Measurements from ENCODE around the gene KREMEN1.
"Not testable (repeated sequence)": the region's sequence is repeated elsewhere in the genome, so short reads cannot be mapped to it uniquely, and the experiment has no call there.

Gene KREMEN1

GRCh38 chr22:29079218-29079901 is 6.5 kb downstream of the KREMEN1 start:
- DNase-seq (ENCODE audit: low read depth): peak; percentile 47

DNA sequence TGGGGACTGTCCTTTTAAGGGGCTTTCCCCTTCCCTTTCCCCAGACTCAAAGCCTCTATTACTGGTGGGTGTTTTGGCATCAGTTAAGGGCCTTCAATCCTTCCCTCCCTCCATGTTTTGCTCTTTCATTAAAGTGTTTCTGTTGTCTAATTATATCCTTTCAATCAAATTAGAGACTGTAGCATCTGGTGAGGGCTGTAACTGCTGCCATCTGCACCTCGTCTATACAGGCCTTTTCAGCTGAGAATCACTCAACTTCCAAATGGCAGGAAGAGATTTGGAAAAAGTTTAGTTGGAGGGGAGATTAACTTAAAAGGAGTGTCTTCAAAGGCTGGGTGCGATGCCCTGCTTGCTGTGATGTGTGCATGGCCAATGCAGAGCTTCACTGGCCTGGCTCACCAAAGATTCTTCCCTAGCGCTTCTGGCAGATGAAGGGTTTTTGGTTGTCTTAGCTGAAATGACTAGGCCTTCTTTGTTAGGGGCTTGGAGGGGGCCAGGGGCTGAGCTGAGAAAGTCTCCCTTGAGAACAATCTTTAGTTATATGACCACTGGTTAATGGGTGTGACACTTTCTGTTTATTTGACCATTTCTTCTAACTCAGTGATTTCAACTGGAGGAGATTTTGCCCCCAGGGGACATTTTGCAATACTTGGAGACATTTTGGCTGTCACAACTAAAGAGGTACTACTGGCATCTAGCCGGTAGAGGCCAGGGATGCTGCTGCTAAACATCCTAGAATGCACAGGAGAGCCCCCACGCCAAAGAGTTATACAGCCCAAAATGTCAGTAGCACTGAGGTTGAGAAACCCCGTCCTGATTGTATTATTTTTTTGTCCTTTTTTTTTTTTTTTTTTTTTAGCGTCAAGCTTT is 7.5 kb downstream of the KREMEN1 start:
- DNase-seq (ENCODE audit: low read depth): peak; percentile 50

DNA sequence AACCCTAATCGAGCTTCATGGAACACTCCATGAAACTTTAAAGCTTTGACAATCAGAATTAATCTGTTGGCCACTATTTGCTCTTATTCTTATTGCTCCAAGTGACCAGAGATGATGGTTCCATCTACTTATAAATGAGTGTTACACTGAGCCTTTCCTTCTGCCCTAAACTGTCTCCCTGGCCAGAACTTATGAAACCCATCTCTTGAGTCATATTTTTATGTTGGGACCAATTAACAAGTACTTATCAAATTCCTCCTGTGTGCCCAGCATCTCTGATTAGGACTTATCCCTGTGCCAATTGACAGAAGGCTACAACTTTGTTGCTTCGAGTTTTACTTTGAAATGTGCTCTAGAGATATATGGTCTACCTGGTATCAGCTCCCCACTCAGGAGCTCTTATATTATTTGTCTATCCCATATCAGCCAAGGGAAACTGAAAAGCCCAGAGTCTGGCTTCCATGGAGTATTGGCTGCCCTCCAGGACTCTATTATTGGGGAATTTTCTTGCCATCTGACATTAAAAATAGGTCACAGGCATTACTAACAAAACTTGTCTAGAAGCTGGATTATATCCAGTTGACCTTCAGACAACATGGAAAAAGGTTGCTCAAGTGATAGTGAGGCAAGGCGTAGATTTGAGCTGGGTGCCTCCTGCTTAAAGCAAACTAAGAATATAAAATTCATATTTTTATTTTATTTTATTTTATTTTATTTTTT is 8.8 kb downstream of the KREMEN1 start:
- DNase-seq (ENCODE audit: low read depth): no peak

DNA sequence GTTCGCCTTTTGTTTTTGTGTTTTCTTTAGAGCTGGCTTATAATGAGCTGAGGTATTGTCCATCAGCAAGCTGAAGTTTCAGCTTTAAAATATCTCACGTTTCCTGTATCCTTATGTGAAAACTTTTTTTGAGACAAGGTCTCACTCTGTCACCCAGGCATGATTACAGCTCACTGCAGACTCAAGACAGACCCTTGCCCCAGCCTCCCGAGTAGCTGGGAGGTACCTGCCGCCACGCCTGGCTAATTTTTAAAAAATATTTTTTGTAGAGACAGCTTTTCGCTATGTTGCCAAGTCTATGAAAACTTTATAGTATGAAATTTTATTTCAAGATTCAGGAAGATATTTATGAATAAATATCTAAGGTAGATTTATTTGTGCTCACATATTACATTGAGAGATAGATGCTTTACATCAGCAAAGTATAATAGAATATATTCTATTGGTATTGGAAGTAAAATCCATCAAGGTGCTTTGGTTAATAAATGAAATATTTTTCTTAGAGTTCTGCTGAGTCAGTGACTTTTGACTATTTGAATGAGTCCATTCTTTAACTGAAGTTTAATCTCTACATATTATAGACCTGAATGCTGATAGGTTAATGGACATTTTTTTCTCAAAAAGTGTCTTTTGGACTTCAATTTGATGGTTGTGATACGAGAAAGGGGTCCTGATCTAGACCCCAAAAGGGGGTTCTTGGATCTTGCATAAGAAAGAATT is 10.2 kb downstream of the KREMEN1 start:
- no peak for DNase-seq (ENCODE audit: low read depth)

- DNase-seq (ENCODE audit: low read depth): not testable (repeated sequence)
These were observed 10.7 kb downstream of the KREMEN1 start for GRCh38 chr22:29083576-29083932.

- DNase-seq (ENCODE audit: low read depth): peak; percentile 86
These were observed 11.2 kb downstream of the KREMEN1 start for GRCh38 chr22:29083933-29084591.

GRCh38 chr22:29087012-29087411 is 14.2 kb downstream of the KREMEN1 start:
- DNase-seq (ENCODE audit: low read depth): no peak

GRCh38 chr22:29088809-29089208 is 16.0 kb downstream of the KREMEN1 start:
- no peak for DNase-seq (ENCODE audit: low read depth)

DNA sequence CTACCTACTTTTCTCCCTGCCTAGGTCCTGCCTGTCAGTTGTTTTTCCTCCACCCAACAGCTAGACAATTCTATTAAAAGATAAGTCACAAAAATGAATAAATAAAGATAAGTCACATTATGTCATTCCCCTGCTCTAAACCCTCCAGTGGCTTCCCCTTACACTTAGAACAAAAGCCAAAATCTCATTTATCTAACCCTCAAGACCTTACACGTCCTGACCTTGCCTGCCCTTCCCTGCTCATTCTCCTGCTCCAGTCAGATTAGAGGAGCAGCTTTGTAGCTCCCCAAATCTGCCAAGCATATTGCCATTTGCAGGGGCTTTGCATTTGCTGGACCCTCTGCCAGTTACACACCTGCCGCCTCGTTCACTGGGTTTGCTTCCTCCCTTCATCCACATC is 16.7 kb downstream of the KREMEN1 start:
- no peak for DNase-seq (ENCODE audit: low read depth)

DNA sequence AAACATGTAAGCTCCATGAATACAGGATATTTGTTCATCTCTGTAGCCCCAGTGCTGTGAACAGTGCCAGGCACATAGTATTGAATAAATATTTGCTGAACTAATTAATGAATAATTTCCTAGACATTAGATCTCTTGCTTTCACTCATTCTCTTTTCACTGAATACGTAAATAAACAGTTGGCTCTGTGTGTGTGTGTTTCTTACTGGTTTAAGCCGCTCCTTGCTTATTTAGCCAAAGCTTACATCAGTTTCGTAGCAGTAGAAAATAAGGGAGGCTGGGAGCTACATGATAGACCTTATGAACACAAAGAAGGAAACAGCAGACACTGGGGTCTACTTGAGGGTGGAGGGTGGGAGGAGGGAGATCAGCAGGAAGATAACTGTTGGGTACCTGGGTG is 17.2 kb downstream of the KREMEN1 start:
- no peak for DNase-seq (ENCODE audit: low read depth)

DNA sequence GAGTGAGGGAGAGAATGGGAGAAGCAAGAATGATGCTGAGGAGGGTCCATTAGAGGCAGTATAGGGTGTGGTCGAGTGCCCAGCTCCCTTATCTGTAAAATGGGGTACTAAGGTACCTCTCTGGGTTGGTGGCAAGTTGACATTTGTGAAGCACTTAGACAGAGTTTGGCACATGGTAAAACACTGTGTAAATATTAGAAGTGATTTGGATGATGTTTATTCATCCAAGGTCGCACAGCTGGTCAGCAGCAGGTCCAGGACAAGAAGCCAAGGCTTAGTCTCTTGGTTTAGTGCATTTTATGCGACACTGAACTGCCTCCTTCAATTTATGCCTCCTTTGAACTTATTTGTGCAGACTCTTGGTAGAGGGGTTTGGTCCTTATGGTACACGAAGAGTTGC is 19.4 kb downstream of the KREMEN1 start:
- DNase-seq (ENCODE audit: low read depth): no peak

DNA sequence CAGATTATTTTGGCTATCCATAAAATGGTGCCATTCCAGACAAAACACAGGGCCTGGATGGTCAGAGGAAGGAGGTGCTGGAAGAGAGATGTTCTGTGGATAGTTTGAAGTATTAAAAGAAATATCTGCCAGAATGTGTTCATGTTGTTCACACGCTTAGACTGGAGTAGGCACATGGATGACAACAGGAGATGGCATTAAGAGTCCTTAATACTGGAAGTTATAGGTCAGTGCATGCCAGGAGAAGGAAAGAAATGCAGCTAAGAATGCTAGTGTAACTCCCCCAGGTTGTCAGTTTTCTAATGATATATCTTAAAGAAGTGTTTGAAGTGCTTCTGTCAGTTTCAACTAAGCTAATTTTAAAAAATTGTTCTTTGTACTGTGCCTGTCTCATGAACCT is 20.2 kb downstream of the KREMEN1 start:
- peak; percentile 13 for DNase-seq (ENCODE audit: low read depth)

DNA sequence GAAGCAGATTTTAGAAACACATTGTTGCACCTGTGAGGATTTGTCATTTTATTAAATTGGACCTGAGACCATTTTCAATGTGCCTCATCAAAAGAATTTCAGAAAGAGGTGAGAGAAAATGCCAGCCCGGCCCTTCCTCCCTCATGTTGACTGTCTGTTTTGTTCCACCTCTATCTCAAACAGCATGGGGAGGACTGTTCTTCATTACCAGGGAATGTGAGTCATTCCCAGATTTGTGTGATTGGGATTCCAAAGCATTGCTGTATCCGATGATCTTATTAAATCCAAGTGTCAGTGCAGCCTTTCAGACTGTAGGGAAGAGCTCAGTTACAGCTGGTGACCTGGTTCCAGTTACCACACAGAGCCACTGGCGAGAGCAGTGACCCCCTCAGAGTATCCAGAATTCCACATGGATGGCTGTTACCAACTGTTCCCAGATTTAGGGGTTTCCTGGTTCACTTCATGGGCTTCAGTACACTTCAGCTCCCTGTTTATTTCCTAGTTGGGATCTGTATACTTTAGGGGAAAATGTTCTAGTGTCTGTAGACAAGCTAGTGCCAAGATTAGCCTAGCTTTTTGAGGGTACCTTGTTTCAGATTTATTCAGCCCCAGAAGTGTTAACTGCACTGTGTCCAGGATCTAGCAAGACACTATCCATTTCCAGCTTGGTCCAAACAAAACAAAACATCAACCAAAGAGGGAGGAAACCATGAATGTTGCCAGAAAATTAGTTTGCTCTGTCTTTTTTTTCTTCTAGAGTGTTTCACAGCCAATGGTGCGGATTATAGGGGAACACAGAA is 20.9 kb downstream of the KREMEN1 start:
- DNase-seq (ENCODE audit: low read depth): peak; percentile 89

DNA sequence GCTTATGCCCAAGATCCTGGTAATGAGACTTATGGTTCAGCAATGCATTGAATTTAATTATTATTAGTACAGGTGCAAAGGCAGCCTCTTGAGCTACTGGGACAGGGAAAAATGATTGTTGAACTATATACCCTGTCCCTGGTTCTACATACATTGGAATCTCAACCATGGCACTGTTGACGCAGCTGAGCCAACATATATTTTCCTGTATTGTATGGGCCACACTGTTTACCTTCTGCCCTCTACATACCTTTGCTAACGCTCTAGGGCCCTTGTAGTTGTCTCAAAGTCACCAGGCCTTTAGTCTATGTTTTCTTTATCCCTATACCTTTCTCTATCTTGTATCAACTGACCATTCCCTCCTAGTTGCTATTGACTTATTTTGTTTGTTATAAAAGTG is 22.6 kb downstream of the KREMEN1 start:
- DNase-seq (ENCODE audit: low read depth): no peak

DNA sequence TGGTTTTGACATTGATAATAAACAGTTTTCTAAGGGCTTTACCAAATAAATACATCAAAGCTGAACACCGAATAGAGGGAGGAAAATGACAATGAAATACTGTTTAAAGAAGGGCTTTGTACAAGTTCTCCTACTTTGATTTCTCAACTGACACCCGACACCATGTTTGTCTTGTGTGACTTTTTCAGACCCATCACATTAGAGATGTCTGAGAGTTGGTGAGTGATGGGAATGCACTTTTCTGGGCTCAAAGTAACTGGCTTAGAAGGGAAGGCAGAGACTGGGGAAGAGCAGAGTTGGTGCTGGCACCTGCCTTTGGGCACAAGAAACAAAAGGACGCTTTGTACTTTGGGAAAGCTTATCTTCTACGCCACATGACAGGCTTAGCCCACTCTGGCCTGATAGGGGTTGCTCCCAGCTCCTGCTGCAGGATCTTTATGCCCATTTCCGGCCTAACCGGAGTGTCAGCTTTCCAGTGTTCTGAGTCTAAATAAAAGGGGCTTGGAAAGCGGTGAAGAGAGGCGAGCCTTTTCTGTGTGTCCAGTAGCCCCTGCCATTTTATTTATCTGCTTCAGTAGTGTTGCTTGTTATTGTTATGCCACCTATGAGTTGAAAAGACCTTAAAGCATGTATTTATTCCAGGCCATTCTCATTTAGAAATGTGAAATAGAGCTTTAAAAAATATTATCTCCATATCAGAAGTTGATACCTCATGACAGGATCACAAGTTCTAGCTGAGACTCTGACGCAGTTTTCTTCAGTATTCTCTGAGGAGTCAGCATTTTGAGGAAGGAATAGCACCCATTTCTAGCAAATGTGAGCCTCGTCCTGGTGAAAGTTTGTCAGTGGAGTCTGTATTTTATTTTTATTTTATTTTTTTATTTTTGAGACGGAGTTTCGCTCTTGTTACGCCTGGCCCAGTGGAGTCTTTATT is 24.2 kb downstream of the KREMEN1 start:
- DNase-seq (ENCODE audit: low read depth): peak; percentile 38

GRCh38 chr22:29098296-29098695 is 25.5 kb downstream of the KREMEN1 start:
- DNase-seq (ENCODE audit: low read depth): no peak

DNA sequence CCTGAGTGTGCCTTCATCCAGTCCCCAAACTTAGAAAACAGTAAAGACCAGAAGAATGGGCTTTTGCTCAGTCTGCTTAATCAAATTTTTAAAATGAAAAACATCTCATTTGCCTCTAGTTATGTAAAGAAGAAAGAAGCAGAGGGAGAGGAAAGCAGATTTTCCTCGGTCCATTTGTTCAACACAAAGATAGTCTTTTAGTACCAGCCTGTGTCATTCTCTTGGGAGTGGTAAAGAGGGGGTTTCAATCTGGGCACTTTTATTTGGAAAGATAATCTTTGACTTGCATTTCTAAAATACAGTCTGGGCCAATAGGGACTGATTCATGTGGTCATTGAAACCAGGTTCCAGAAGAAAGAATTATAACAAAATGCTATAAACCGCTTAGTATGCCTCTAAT is 29.5 kb downstream of the KREMEN1 start:
- no peak for DNase-seq (ENCODE audit: low read depth)

DNA sequence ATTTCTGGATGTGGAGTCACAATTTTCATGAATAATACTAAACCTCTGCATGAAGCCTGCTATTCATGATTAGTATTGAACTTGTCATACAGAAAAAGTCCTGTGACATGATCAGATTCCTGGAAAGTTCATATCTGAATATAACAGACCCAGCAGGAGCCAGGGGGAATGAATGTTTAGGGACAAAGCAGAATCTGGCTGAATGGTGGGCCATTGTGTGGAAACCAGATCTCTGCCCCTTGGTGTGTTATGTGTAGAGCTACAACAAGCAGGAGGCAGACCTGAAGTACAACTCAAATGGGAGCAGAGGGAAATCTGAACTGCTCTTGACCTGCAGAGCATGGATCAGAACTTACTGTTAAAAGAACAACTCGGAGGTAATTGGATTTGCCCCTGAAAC is 30.3 kb downstream of the KREMEN1 start:
- no peak for DNase-seq (ENCODE audit: low read depth)

GRCh38 chr22:29105468-29105867 is 32.6 kb downstream of the KREMEN1 start:
- peak; percentile 7 for DNase-seq (ENCODE audit: low read depth)

DNA sequence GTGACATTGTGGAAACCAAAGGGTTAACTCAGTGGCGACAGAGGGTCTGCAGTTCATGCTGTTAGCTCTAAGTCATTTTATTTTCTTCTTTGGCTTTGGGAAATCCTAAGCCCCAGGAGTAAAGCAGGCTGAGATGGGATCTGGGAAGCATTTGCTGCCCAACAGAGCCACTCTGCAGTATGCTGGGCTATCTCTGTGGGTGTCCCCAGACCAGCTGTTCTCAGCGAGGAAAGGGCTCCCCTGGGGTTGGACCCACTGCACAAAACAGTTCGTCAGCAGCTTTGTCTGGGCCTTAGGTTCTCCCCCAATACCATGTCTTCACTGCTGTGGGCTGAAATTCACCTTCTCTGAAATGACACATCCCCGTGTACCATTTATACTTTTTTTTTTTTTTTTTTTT is 34.0 kb downstream of the KREMEN1 start:
- DNase-seq (ENCODE audit: low read depth): no peak
